Suprapubic skin (tissue), 4 donors: ENCODE measurements around the gene ATXN1.

Source experiments
- CTCF ChIP-seq, 2 donors: fragments of 200-600 bp in 1 of 2; fragments of 450-650 bp in 1 of 2; sonication (generic) in 1 of 2; IDR thresholded peaks; one replicate each; pipeline ENCODE4 v1.5.1; 2016 to 2019; ENCODE audit warnings: antibody characterized with exemption in 2 of 2, mild to moderate bottlenecking in 1 of 2, moderate library complexity in 1 of 2
- EP300 ChIP-seq: sonication (generic); formaldehyde crosslinking; IDR thresholded peaks from one replicate; pipeline ENCODE4 v1.6.1; 2017; ENCODE audit warnings: antibody characterized with exemption
- POLR2A ChIP-seq, 2 donors: fragments of 450-650 bp; IDR thresholded peaks; one replicate each; pipeline ENCODE4 v1.6.1; 2017; ENCODE audit warnings: antibody characterized with exemption in 2 of 2, mild to moderate bottlenecking in 2 of 2, moderate library complexity in 2 of 2
- POLR2AphosphoS5 ChIP-seq, 3 donors: sonication (generic); formaldehyde crosslinking; IDR thresholded peaks; one replicate each; pipeline ENCODE4 v1.6.1; 2017; ENCODE audit warnings: antibody characterized with exemption in 3 of 3

GRCh38 chr6:16533210-16533609 lies 228.1 kb downstream of the ATXN1 start:
- TF ChIP-seq CTCF (IDR thresholded peaks at IDR 0.05) (no peak), POLR2A (IDR thresholded peaks at IDR 0.05) (no peak), POLR2AphosphoS5 (IDR thresholded peaks at IDR 0.05) (no peak), EP300 (no peak)
